Measurements from ENCODE around the gene FRAS1. TPM values are rescaled to one million over a fixed set of nuclear protein-coding genes. Genes with fewer than 3 reads are reported as not detected.

Gene FRAS1
- total and polyA plus RNA-seq, 9 of the 15 experiments (the other 6 are each of a cell fraction or from before 2014, with no cell fraction given): under 0.01 to 0.11 (median 0.04) TPM; not detected in 2

GRCh38 chr4:78377555-78377954 lies 320.4 kb downstream of the FRAS1 start:
- intact Hi-C loops (cut with micrococcal nuclease) (no loop called here), in situ Hi-C loops (cut with MboI) (no loop called here)
- H3K4me2 ChIP-seq (ENCODE audit: insufficient read depth, low read length): no peak overlapping the region
- no peaks in the 10 kb centered on the region for H3K79me2 ChIP-seq (ENCODE audit: control insufficient read depth, insufficient read depth, low read length)
- no peak overlapping the region for H3K4me3 ChIP-seq
- H3K4me1 ChIP-seq (replicated peaks in 1 of 2; ENCODE audit: control insufficient read depth in 2 of 2, insufficient read depth in 2 of 2, low read length in 2 of 2): no peaks in the 10 kb centered on the region
- ChIA-PET POLR2A (no interaction called here), CTCF (ENCODE audit: low intra/inter-chr PET ratio) (no interaction called here)
- no peaks in the 10 kb centered on the region for H3K9me3 ChIP-seq (replicated peaks; ENCODE audit: control insufficient read depth, insufficient read depth, low read depth, low read length)
- FAIRE-seq (no peak), ATAC-seq (no peak), DNase-seq (ENCODE audit: extremely low read depth in 1 of 4, low spot score in 3 of 4) (no peak)
- no TSS peak for BruUV-seq (replicated peaks)
- no peak for TF ChIP-seq LEF1 (IDR thresholded peaks at IDR 0.05)
- TF ChIP-seq NUFIP1 (IDR thresholded peaks at IDR 0.05; ENCODE audit: partially characterized antibody): no peak
- no peak for TF ChIP-seq SMARCB1 (IDR thresholded peaks at IDR 0.05; ENCODE audit: insufficient read length, low read depth)
- H3K27me3 ChIP-seq (ENCODE audit: control insufficient read depth in 2 of 2, insufficient read depth in 2 of 2, low read length in 2 of 2): peaks cover under 1 to 2% of the 10 kb centered on the region in 2 experiments; a peak in 2 of 5 replicates
- no peak overlapping the region for H2AFZ ChIP-seq (ENCODE audit: low read depth, low read length)
- no peaks in the 10 kb centered on the region for H3K9me1 ChIP-seq (ENCODE audit: control insufficient read depth, insufficient read depth, low read length)
- 0% methylated on average over 2 of the region's 2 CpGs for whole genome bisulfite sequencing (ENCODE audit: insufficient coverage, low coverage, missing lambda C conversion rate)
- H3K27ac ChIP-seq (ENCODE audit: extremely low read depth, low read depth, low read length): no peak overlapping the region
- H3K9ac ChIP-seq (ENCODE audit: insufficient read depth in 1 of 2, low read depth in 2 of 2, low read length in 2 of 2): no peak overlapping the region
- H4K20me1 ChIP-seq (replicated peaks; ENCODE audit: control insufficient read depth, insufficient read depth, low read length): no peaks in the 10 kb centered on the region
- no peaks in the 10 kb centered on the region for H3K36me3 ChIP-seq (ENCODE audit: control insufficient read depth, insufficient read depth, low read length)

- H3K4me2 ChIP-seq (ENCODE audit: insufficient read depth, low read length): no peak overlapping the region
- BruUV-seq (replicated peaks): no TSS peak
Measured at GRCh38 chr4:78379040-78379439, 321.9 kb downstream of the FRAS1 start.

More at GRCh38 chr4:78379040-78379439, 321.9 kb downstream of the FRAS1 start:
- ChIA-PET CTCF (ENCODE audit: low intra/inter-chr PET ratio) (no interaction called here), POLR2A (no interaction called here)
- no peak for DNase-seq (ENCODE audit: extremely low read depth in 1 of 4, low spot score in 3 of 4)
- no peaks in the 10 kb centered on the region for H3K36me3 ChIP-seq (ENCODE audit: control insufficient read depth, insufficient read depth, low read length)
- TF ChIP-seq ZNF444 (CRISPR knock-in tag; IDR thresholded peaks at IDR 0.05): no peak
- no peak for TF ChIP-seq TCF3 (CRISPR knock-in tag; IDR thresholded peaks at IDR 0.05)
- TF ChIP-seq CTCFL (IDR thresholded peaks at IDR 0.05; ENCODE audit: borderline replicate concordance, insufficient read depth, low read depth, low read length, poor library complexity, severe bottlenecking): no peak
- TF ChIP-seq ZNF766 (CRISPR knock-in tag; conservative IDR thresholded peaks at IDR 0.05): no peak
- H3K4me3 ChIP-seq: no peak overlapping the region
- H3K4me1 ChIP-seq (replicated peaks in 1 of 2; ENCODE audit: control insufficient read depth in 2 of 2, insufficient read depth in 2 of 2, low read length in 2 of 2): no peaks in the 10 kb centered on the region
- H2AFZ ChIP-seq (ENCODE audit: low read depth, low read length): no peak overlapping the region
- 4% methylated on average over 4 of the region's 4 CpGs for WGBS (ENCODE audit: insufficient coverage, low coverage, missing lambda C conversion rate)
- H3K79me2 ChIP-seq (ENCODE audit: control insufficient read depth, insufficient read depth, low read length): no peaks in the 10 kb centered on the region
- in situ Hi-C loops (cut with MboI) (no loop called here), intact Hi-C loops (cut with micrococcal nuclease) (no loop called here)
- no peak for FAIRE-seq
- H3K27ac ChIP-seq (ENCODE audit: extremely low read depth, low read depth, low read length): no peak overlapping the region
- no peak overlapping the region for H3K9ac ChIP-seq (ENCODE audit: insufficient read depth in 1 of 2, low read depth in 2 of 2, low read length in 2 of 2)
- no peak for ATAC-seq
- no peaks in the 10 kb centered on the region for H3K9me3 ChIP-seq (replicated peaks; ENCODE audit: control insufficient read depth, insufficient read depth, low read depth, low read length)
- no peaks in the 10 kb centered on the region for H4K20me1 ChIP-seq (replicated peaks; ENCODE audit: control insufficient read depth, insufficient read depth, low read length)
- H3K9me1 ChIP-seq (ENCODE audit: control insufficient read depth, insufficient read depth, low read length): no peaks in the 10 kb centered on the region
- peaks cover 0 to 2% of the 10 kb centered on the region in 2 experiments; a peak in 1 of 5 replicates for H3K27me3 ChIP-seq (ENCODE audit: control insufficient read depth in 2 of 2, insufficient read depth in 2 of 2, low read length in 2 of 2)
